Limb (tissue), 2 donors: ENCODE results near the gene BORCS5.
"Not testable (repeated sequence)": the region's sequence is repeated elsewhere in the genome, so short reads cannot be mapped to it uniquely, and the experiment has no call there.

Experiments used
- DNase-seq, 2 donors: peaks; one replicate each; pipeline ENCODE4 v3.0.0-alpha.2; 2016; ENCODE audit errors: extremely low spot score in 2 of 2

BORCS5 gene

GRCh38 chr12:12482959-12483358, 126.1 kb downstream of the BORCS5 start:
- no peak for DNase-seq

- DNase-seq, result no peak
Measured at GRCh38 chr12:12483438-12483837, 126.6 kb downstream of the BORCS5 start.

DNA sequence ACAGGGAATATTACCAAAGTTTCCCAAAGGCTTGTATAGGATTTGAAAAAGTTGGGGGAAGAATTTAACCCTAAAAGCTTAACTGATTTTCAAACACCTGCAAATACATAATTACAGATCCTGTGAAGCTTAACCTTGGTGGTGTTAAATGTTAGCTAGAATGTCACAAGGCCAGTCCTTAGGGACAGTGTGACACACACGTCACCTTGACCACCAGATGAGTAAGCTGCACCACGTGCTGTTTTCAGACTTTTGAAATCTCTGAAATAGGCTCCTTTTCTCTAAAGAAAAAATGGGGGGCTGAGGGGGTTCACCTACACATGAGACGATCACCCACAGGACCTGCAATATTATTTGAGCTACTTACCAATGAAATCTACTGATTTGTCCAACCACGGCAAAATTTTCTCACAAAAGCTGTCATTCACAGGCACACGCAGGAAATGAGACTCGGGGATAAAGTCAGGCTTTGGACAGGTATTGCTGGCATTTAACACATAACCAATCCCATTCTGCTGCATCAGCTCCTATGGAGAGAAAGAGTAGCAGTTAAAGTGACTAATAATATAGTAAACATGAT, 129.9 kb downstream of the BORCS5 start:
- no peak for DNase-seq

DNA sequence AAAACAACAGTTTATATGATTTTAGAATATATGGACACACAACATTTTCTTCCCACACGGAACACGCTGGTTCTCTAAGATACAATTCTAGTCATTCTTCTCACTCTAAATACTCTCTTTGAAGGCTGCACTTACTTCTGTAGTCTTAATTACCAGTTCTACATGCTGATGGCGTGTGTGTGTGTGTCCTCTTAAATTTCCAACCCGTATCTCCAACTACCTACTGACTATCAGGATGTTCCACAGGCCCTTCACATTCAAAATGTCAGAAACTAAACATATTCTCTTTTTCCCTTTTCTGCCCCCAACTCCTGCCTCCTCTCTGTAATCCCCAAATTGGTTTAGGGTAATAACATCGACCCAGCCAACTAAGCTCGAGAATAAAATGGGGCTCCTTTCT, 130.6 kb downstream of the BORCS5 start:
- no peak for DNase-seq

DNA sequence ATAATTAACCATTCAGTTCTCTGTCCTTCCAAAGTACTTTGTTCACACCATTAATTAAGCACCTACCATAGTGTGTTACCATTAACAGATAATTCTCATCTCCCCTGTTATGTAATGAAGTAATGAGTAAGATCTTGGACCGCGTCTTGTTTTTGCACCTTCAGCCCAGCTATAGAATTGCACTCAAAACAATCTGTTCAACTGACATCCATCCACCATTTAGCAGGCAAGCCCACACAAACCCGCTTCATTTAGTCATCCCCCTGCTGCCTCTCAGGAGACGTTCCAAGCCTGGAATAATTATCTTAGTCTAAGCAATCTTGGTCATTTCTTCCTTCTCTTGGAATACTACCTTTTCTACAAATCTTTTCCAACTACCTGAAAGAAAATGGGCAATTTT, 131.4 kb downstream of the BORCS5 start:
- no peak for DNase-seq

GRCh38 chr12:12488823-12489550, 132.1 kb downstream of the BORCS5 start:
- DNase-seq, result no peak

DNA sequence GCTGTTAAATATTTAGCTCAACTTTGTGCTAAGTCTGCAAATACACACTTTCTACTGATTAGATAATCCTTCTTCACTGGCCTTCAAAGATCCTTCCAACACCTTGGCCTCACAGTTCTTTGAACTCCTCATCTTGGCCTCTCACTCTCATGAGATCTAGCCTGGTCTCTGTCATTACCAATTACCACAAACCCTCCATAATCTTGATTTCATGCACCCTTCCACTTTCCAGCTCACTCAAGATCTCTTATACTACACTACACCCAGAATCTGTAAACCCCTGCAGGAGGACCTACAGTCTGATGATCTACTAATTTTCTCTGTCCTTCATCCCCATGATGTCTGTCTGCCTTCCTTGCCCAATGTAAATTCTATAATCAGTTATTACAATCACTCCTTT, 134.7 kb downstream of the BORCS5 start:
- DNase-seq, result no peak

DNA sequence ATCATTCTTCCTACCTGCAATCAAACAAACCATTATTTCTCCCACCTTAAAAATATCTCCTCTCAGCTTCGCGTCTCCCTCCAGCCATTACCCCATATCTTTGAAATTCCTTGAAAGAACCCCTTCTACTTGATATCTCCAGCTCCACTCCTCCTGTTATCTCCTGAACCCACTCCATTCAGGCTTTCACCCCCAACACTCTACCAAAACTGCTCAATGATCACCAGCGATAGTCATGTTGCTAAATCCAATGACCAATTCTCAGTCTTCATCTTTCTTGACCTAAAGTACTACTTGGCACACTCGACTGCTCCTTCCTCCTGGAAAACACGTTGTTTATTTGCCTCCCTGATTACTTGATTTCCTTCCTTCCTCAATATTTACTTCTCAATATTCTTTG, 135.7 kb downstream of the BORCS5 start:
- no peak for DNase-seq

DNA sequence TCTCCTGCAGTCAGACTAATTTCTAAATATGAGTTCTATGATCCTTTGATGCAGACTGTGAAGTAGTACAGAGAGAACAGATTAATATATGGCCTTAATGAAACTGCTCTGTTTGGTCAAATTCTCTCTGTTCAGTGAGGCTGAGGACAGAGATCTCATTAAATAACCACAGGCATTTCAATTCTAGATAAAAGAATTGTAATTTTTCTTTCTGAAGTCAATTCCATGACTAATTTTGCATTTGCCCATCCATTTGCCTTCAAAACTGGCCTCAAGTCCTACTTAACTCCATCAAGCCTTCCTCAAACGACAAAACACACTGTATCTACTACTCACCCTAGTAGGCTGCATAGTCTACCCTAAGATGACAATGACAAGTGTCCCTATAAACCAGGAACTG, 138.7 kb downstream of the BORCS5 start:
- DNase-seq, result no peak

- no peak for DNase-seq
Measured at GRCh38 chr12:12498210-12498609, 141.3 kb downstream of the BORCS5 start.

- no peak for DNase-seq
Measured at GRCh38 chr12:12499909-12500604, 143.2 kb downstream of the BORCS5 start.

DNA sequence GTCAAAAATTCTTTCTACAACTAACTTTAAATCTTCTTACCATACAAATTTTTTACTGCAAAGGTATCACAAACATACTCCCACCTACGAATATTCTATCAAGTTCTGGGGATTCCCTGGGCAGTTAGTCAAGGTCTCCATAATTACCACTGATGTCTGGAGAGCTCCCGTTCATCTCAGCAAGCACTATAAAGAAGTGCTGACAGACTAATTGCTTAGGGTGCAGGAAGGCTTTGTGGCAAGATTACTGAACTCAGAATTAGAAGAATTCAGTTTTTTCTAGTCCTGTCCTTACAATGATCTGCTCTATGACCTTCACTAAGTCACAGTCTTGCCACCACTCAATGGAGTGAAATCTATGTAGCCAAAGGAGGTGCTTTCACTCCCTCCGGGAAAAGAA, 144.2 kb downstream of the BORCS5 start:
- no peak for DNase-seq

- DNase-seq, result not testable (repeated sequence)
Measured at GRCh38 chr12:12502130-12502814, 145.4 kb downstream of the BORCS5 start.

DNA sequence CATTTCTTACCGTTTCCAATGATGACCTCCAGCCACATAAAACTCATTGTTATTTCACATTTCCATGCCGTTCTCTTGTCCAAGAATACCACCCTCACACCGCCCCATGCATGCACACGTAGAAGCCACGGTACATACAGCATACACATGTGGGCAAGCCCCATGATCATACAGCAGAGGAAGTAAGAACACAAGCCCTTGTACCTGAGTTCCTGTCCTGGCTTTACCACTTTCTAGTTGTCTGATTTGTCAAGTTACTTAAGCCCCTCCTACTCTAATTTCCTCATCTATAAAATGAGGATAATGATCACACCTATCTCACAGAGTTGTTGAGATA, 145.9 kb downstream of the BORCS5 start:
- no peak for DNase-seq

DNA sequence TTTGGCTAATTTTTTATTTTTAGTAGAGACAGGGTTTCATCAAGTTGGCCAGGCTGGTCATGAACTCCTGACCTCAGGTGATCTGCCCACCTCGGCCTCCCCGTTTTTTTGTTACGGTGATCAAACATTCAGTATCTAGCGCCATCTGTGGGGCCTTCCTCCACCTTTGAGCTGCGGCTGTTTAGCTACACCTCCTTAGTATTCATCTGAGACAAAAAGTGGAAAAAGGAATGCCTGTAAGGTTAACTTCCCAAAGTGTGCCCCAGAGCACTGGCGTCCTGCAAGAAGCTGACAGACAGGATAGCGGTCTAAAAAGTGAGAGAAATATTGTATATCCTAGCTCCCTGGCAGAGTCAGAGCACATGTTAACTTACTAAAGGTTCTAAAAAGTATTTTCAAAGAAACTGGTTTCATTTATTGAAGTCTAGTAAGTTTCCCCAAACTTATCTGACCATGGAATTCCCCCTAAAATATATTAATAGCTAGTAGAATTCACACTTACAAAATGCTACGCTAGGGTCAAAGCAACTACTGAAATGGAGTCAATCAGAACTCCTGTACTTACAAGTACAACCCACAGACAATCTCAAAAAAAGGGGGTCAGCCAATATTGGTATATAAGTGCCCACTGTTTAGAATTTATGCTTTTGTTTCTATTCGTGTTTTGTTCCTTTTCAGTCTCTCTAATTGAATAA, 146.7 kb downstream of the BORCS5 start:
- DNase-seq, result no peak

GRCh38 chr12:12505544-12506495, 148.9 kb downstream of the BORCS5 start:
- DNase-seq, result peak in 1 of 2 donors; percentile 42

DNA sequence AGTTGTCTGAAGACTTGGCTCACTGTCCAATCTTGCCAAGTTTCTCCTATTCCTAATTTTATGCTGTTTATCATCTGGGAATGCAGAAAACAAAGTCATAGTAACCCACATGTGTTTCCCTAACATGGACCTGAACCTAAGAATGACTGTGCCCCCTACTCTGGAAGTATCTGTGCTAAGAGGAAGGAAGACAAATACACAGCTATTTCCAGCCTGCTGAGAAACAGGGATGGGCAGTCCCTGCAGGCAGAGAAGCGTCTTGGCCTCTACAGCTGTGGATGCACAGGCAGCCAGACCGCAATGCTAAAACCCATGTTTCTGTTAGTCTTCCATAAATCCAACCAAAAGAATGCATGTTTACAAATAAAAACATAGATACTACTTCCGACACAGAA, 149.6 kb downstream of the BORCS5 start:
- peak; percentile 33 to 52 for DNase-seq

GRCh38 chr12:12507121-12507520, 150.2 kb downstream of the BORCS5 start:
- no peak for DNase-seq

DNA sequence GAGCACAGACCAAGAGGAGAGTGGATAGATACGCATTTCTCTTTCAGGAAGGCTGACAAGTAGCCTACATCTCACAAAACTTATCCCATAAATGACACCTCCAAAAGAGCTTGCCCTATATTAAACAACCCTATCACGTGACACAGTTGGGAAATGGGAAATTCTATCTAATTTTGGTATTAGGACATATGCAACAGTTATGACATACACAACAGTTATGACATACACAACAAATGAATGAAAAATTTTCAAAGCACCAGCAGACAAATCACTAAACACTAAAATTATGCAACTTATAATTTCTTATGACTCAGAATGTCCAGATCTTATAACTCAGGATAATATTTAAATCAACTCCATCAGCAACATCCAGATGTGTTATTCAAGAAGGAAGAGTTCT, 151.7 kb downstream of the BORCS5 start:
- no peak for DNase-seq

DNA sequence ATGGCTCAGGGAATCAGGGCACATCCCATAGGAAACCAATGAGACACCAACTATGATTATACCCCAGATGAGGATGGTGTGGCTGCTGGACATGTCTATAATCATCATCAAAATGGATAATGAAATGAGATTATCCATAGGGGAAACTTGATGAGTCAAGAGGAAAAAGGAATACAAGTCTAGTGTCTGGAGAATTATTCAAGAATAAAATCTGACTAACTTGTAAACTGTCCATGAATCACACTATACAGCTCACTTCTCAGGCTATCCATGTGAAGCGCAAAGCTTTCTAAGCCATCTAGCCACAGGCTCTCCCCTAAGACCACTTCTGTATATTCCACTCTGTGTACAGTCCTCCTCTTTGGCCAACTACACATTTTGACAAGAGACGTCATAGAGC, 153.3 kb downstream of the BORCS5 start:
- no peak for DNase-seq

GRCh38 chr12:12510551-12510950, 153.7 kb downstream of the BORCS5 start:
- no peak for DNase-seq
